ENCODE results near the gene NOVA2. TPM values are rescaled to one million over a fixed set of nuclear protein-coding genes. Genes with fewer than 3 reads are reported as not detected.
"Not testable (repeated sequence)": the region's sequence is repeated elsewhere in the genome, so short reads cannot be mapped to it uniquely, and the experiment has no call there.

NOVA2 gene
- total RNA-seq, 1 donor from 2014 or later, result 6.2 TPM

DNA sequence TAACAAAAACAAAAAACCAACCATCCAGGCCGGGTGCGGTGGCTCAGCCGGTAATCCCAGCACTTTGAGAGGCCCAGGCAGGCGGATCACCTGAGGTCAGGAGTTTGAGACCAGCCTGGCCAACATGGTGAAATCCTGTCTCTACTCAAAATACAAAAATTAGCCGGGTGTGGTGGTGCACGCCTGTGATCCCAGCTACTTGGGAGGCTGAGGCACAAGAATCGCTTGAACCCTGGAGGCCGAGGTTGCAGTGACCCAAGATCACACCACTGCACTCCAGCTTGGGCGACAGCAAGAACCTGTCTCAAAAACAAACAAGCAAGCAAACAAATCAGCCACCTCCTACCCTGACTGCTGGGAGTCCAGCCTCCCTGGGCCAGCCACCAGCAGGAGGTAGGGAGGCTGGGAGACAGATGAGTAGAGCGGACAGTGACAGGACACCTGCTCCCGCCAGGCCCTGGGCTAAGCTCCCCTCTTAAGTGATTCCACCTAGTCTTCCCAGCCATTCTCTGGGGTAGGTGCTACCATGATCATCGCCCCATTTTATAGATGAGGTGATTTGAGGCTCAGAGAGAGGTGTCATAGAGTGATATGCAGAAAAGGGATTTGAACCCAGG, 77.6 kb downstream of the NOVA2 start:
- not testable (repeated sequence) for DNase-seq (ENCODE audit: low read depth in 2 of 2)

DNA sequence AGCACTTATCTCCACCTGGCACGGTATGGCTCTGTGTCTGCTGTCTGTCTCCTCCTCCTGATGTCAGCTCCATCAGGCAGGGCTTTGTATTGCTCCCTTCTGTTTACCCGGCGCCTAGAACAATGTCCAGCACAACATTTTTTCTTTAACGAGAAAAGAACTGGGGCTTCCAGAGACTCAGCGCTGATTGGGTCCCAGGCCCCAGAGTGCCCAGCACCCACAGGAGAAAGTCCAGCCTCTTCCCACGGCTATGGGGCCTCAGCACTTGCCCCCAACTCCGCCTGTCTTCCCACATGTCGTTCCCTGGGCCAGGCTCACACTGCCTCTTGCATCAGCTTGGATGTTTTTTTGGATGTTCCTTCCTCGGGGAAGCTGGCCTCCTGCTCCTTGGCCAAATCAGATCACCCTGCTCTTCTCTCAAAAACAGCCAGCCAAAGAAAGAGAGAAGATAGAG, 78.1 kb downstream of the NOVA2 start:
- DNase-seq (ENCODE audit: low read depth in 2 of 2), result no peak

DNA sequence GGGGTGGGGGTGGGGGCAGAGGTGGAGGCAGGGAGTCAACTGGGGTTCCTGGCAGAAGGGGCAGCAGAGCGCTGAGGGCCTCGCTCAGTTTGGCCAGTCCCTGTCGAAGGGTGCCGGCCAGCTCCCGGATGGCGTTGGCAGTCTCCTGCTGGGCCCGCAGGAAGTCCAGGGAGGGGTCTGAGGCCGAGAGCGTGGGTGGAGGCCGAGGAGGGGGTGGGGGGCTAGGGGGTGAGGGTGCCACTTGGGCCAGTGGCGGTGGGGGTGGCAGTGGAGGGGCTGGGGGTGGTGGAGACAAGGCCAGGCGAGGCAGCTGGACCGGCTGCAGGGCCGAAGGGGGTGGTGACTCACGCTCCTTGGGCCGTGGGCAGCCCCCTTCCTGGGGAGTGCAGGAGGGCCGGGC, 82.8 kb downstream of the NOVA2 start:
- DNase-seq (ENCODE audit: low read depth in 2 of 2), result no peak

DNA sequence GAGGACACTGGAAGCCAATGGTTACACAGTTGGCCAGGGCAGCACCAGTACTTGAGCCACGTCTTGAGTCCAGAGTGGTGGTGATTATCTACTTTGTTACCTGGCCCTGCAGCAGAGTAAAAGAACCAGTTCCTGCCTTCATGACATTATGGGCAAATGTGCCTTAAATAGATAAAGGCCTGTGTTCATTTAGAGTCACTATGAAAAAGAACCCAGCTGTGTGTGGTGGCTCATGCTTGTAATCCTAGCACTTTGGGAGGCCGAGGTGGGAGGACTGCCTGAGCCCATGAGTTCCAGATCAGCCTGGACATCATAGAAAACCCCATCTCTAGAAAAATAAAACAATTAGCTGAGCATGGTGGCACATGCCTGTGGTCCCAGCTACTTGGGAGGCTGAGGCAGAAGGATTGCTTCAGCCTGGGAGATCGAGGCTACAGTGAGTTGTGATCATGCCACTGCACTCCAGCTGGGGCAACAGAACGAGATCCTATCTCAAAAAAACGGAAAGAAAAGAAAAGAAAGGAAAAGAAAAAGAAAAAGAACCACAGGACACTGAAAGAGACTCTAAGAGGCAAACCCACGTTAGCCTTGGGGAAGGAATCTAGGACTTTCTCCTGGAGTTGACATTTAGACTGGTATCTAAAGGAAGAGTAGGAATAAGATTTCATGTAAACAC, 84.3 kb downstream of the NOVA2 start:
- DNase-seq (ENCODE audit: low read depth in 2 of 2), result no peak

DNA sequence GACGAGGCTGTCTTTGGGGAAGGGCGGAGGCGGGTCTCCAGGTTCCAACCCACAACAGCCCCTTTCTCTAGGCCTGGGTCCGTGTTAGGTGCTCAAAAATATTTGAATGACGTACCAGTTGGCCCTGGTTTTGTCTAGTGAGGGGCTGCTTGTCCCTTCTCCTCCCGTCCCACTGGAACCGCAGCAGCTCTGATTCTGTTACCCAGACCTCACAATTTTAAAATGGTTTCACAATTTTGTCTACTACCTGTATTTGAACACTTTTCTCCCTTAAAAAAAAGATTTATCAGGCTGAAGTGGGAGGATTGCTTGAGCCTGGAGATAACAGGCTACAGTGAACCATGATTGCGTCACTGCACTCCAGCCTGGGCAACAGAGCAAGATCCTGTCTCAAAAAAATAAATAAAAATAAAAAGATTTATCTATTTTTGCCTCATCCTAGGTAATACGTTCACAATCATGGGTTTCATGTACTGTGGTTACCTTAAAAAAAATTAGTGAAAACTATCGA, 86.4 kb downstream of the NOVA2 start:
- DNase-seq (ENCODE audit: low read depth in 2 of 2), result no peak

DNA sequence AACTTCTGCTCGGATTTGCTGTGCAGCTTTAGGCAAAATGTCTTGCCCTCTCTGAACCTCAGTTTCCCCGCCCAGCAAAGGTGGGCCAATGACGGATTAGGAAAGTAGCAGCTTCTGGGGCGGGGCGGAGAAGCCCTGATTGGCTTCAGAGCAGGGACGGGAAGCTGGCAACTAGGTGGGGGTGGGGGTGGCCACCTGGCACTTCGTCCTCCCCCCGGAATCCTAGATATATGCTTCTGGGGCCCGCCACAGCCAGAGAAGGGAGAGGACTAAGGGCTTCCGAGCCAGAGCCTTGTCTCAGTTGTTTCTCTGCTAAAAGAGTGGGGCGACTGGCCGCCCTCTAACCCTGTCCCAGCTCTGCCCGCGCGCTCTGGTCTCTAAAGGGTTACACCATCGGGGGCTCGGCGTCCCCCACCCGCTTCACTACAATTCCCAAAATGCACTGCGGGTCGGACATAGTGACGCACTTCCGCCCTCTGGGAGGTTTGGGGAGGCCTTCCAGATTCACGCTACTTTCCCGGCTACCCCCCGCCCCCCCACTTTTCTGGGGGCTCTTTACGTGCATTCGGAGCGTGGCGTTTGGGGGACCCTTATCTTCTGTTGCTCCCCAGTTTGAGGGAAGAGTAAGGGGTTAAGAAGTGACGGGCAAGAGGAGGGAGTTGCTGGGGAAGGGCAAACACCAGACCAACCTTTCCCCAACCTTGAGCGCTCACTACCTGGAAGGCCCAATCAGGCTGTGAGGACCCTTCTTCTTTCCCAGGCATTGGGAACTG, 87.1 kb downstream of the NOVA2 start:
- DNase-seq (ENCODE audit: low read depth in 2 of 2), result peak; percentile 94 to 95

DNA sequence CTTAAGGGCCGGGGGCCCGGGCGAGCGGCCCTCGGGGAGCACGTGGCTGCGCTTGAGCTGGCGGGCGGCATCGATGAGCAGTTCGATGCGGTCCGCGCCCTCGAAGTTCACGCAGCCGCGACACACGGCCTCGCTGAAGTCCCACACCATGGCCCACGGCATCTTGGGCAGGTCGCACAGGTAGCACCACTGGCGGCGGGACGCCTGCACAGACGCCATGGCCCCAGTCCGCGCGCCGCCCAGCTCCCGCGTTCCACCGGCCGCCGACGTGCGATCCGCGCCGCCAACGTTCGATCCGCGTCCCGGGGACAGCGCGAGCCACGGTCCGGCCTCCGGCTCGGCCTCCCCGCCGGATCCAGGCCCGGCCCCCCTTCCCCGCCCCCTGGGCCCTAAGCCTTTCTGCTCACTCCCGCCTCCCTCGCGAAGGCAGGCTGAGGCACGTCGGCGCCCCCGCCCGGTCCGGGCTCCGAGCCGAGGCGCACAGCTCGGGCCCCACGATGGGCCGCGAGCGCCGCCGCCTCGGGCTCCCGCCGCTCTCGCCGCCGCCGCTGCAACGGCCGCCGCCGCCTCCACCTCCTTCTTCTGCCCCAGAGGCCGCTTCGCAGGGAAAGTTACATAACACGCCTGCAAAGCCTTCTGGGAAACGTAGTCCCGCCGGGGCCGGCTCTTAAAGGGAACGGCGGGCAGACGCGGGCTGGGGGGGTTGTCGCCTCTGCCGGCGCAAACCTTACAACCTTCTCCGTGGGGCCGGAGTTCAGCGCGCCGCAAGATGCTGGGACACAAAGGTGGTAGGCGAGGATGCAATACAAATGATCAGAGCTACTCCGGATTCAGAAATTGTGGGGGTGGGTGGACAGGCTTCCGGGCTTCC, 87.9 kb downstream of the NOVA2 start, which contains the start of gene IRF2BP1:
TSS of gene IRF2BP1 (minus strand) at position 586 of the 871 bp plus-strand sequence. CDS start at position 219, 367 bp downstream.
- DNase-seq (ENCODE audit: low read depth in 2 of 2), result peak; percentile 94 to 95

DNA sequence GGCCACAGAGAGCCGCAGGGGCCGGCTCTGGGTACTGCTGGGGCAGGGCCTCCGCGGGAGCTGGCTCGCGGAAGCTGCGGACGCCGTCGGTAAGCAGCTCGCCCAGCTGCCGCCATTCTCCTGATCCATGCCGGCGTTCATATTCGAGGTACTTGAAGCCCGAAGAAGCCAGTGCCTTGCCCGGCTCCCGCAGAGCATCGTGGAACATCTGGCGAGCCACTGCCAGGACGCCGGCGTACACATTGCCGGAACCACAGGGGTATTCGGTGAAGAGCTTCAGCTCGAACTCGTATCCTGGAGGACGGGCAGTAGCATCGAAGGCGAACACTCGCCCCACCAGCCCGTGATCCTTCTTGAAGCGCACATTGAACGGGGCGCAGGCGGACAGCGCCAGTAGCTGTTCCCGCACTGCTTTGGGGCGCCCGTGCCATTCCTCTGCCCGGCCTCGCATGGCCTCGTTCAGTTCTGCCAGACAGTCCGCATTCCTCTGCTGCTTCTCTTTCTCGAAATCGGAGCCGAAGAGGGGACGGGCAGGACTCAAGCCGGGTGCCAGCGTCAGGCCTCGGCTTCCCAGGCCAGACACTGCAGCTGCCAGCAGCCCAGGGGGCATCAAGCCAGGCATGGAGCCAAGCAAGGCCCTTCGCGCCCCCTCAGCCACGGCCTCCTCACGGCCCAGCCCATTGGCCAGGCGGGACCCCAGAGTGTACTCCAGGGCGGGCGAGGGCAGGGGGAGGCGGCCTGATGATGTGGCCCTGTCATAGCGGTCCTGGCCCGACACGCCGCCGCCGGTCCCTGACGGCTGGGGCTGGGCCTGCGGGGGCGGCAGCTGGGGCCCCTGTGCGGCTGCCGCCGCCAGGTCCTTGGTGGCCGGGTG, 88.7 kb downstream of the NOVA2 start:
- no peak for DNase-seq (ENCODE audit: low read depth in 2 of 2)

DNA sequence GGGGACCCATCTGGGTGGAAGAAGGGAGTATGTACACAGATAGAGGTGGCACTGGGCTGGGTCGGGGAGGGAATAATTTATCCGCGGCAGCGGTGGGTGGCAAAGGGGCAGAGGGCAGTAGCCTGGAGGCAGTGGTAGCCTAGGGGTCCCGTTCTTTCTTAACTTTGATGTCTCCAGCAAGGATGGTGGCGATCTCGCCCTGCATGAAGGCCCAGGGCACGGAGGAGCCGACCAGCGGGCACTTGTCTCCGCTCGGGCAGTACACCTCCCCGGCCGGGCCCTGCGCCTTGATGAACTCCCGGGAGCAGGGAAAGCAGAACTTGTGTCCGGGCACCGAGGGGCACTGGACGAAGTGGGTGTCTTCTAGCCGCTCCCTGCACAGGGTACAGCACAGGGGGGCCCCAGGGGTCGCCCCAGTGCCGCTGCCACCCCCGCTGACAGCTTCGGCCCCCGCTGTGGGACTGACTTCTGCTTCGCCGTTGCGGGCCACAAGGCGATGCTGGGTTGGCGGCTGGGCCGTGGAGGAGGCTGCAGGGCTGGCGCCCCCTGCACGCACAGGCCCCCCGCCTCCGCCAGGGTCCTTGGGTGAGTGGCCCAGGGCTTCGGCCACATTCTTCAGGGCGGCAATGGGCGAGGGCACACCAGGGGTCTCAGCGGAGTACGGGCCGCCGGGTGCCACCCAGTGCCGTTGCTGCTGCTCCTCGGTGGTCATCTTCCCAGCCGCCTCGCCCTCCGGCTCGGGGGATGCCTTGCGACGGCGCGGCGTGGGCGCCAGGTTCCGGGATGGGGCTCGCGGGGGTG, 89.6 kb downstream of the NOVA2 start:
- DNase-seq (ENCODE audit: low read depth in 2 of 2), result no peak

Other genes with a start within 250 kb of the NOVA2 start
- gene FBXO46, start 243.0 kb downstream of the NOVA2 start, total RNA-seq, result 3.5 and 4.4 TPM in 2 replicates
- gene MEIOSIN, start 240.4 kb downstream of the NOVA2 start, total RNA-seq, result not detected in 2 replicates
- 3.3 and 5.0 TPM in 2 replicates for gene SIX5, start 204.6 kb downstream of the NOVA2 start, total RNA-seq
- 4.4 and 7.7 TPM in 2 replicates for gene DMPK, start 191.4 kb downstream of the NOVA2 start, total RNA-seq
- gene DMWD, start 181.0 kb downstream of the NOVA2 start, total RNA-seq, result 11.6 and 19.4 TPM in 2 replicates
- under 0.01 TPM in 2 replicates for gene RSPH6A, start 158.6 kb downstream of the NOVA2 start, total RNA-seq
- gene SYMPK, start 110.7 kb downstream of the NOVA2 start, total RNA-seq, result 18.1 and 21.4 TPM in 2 replicates
- gene FOXA3, start 109.5 kb downstream of the NOVA2 start, total RNA-seq, result under 0.01 TPM in 2 replicates
- 13.1 and 20.0 TPM in 2 replicates for gene IRF2BP1, start 87.7 kb downstream of the NOVA2 start, total RNA-seq
- gene MYPOP, start 71.3 kb downstream of the NOVA2 start, total RNA-seq, result 0.87 and 1.2 TPM in 2 replicates
- not detected in 2 replicates for gene NANOS2, start 59.1 kb downstream of the NOVA2 start, total RNA-seq
- 3.3 and 6.0 TPM in 2 replicates for gene CCDC61, start 21.6 kb upstream of the NOVA2 start, total RNA-seq
- not detected in 2 replicates for gene PGLYRP1, start 49.2 kb upstream of the NOVA2 start, total RNA-seq
- gene IGFL4, start 67.1 kb upstream of the NOVA2 start, total RNA-seq, result not detected in 2 replicates
- gene IGFL3, start 150.8 kb upstream of the NOVA2 start, total RNA-seq, result not detected in 2 replicates
- gene IGFL2, start 174.4 kb upstream of the NOVA2 start, total RNA-seq, result not detected in 2 replicates

Data from lung microvascular endothelial cell (primary cell).